ENCODE measurements around the gene DUSP10. TPM values are rescaled to one million over a fixed set of nuclear protein-coding genes. Genes with fewer than 3 reads are reported as not detected.

The DUSP10 gene
- total RNA-seq, 4 donors from 2014 or later = 3.8 to 7.3 (median 4.4) TPM

DNA sequence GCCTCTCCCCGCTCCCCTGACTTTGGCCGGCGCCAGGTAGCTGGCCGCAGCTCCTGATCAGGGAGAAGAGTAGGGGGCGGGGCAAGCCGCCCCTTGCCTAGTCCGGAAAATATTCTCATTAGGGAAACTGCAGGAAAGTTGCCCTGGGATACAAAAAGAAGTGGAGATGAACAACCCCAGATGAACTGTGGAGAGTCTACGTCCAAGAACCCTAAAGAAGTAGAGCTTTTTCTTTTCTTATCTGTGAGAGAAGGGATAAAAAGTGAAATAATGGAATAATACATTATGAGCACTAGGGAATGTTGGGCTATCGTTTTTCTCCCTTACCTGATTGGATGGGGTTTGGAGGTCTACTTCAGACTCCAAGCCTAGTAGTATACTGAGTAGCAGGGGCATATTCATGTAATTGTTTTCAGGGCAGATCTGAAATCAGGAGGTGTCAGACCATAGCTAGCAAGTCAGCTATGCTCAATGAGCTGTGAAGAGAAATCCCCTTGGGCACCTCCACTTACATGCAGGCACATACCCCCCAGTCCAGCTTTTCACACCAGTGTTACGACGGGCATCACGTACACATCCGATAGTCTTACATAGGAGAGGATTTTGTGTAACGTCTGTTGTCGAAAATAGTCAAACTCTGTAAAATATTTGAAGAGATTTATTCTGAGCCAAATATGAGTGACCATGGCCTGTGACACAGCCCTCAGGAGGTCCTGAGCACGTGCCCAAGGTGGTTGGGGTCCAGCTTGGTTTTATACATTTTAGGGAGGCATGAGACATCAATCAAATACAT is 1.7 kb upstream of the DUSP10 start:
- Histone ChIP-seq H3K4me3 (peak overlapping the region; percentile 60 to 81 (median 73)), H3K4me1 (peaks cover 0 to 20% (median 10%) of the 10 kb centered on the region in 4 donors), H3K36me3 (no peaks in the 10 kb centered on the region), H3K9me3 (no peaks in the 10 kb centered on the region), H3K27me3 (no peaks in the 10 kb centered on the region), H3K27ac (peak overlapping the region; percentile 98 to 99 (median 98))
- no peak for DNase-seq (ENCODE audit: low spot score in 2 of 2)
- no peak for TF ChIP-seq POLR2A (IDR thresholded peaks at IDR 0.05)
- TF ChIP-seq EP300 (IDR thresholded peaks at IDR 0.05) = no peak
- TF ChIP-seq, protein P1, sequence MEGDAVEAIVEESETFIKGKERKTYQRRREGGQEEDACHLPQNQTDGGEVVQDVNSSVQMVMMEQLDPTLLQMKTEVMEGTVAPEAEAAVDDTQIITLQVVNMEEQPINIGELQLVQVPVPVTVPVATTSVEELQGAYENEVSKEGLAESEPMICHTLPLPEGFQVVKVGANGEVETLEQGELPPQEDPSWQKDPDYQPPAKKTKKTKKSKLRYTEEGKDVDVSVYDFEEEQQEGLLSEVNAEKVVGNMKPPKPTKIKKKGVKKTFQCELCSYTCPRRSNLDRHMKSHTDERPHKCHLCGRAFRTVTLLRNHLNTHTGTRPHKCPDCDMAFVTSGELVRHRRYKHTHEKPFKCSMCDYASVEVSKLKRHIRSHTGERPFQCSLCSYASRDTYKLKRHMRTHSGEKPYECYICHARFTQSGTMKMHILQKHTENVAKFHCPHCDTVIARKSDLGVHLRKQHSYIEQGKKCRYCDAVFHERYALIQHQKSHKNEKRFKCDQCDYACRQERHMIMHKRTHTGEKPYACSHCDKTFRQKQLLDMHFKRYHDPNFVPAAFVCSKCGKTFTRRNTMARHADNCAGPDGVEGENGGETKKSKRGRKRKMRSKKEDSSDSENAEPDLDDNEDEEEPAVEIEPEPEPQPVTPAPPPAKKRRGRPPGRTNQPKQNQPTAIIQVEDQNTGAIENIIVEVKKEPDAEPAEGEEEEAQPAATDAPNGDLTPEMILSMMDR (IDR thresholded peaks at IDR 0.05) = no peak
- 39 to 41% methylated on average over 16 of the region's 16 CpGs for WGBS, 2 donors

DNA sequence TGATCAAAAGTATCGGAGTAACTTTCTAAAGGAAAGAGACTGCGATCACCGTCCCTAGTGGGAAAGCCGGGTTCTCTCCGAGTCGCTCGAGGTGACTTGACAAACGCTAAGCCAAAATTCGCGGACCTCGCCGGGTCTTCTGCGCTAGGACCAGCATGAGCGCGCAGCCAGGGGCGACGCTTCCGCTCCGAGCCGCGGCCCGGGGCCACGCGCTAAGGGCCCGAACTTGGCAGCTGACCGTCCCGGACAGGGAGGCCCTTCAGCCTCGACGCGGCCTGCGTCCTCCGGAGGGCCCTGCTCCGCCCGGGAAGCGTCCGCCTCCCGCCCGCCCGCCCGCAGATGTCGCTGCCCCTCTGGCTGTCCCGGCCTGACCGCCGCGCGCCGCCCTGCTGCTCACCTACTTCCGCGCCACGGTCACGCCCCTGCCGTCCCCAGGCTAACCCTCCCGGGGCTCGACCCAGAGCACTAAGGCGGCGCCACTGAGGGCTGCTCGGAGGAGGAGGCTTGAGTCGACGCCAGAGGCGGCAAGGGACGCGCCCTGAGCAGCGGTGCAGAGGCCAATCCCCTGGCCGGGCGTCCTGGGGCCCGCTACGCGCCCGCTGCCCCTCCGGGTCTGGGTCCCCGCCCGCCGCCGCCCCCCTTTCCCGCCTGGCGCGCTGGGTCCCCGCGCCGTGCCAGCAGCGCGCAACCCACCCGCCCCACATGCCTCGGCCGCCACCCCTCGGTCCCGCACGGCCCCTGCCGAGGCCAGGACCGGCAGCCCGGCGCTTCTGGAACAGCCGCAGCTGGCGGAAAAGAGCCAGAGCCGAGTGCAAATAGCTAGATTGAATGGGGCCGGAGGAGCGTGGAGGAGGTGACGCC is 896 bp upstream of the DUSP10 start:
- Histone ChIP-seq H3K36me3 (no peaks in the 10 kb centered on the region), H3K27ac (peak overlapping the region; percentile 98 to 99 (median 98)), H3K4me1 (peaks cover 0 to 20% (median 10%) of the 10 kb centered on the region in 4 donors), H3K4me3 (peak overlapping the region; percentile 60 to 81 (median 73)), H3K9me3 (no peaks in the 10 kb centered on the region), H3K27me3 (no peaks in the 10 kb centered on the region)
- TF ChIP-seq, protein P1 (IDR thresholded peaks at IDR 0.05) = peak in 4 of 5 experiments; percentile 11 to 27 (median 18)
- TF ChIP-seq POLR2A (IDR thresholded peaks at IDR 0.05) = no peak
- TF ChIP-seq EP300 (IDR thresholded peaks at IDR 0.05) = peak in 1 of 2 donors; percentile 20
- DNase-seq (ENCODE audit: low spot score in 2 of 2) = peak; percentile 71 to 76
- WGBS, 2 donors = 1% methylated on average over 16 to 24 of the region's 98 CpGs

DNA sequence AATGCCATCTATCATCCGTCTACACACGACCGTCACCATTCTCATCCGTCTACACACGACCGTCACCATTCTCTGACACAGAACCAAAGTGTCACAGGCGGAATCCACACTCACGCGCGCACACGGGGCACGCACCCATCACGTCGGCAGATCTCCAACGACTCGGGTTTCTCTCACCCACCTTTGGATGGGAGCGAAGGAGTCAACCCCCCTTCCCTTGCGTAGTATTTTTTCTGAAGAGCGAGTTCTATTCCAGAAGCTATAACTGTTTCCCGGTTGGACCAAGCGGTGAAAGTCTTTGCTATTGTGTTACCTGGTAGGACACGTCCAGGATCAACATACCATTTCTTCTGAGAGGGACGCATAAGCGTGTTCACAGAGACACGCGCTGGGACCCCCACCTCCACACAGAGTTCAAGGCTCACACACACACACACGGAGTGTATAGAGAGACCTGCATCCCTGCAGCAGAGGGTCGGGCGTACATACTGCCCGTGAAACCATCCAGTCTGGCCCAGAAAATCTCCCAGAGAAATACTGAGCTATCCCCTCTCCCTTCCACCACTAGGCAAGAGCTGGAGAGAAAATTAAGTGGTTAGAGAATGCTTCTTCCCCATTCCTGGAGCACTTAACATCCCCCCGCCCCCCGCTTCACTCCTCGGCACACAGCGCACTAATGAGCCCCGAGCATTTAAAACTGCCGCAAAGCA is 741 bp downstream of the DUSP10 start:
- Histone ChIP-seq H3K36me3 (no peaks in the 10 kb centered on the region), H3K27ac (peak overlapping the region; percentile 79 to 99 (median 92)), H3K27me3 (no peaks in the 10 kb centered on the region), H3K9me3 (no peaks in the 10 kb centered on the region), H3K4me1 (peaks cover 0 to 20% (median 10%) of the 10 kb centered on the region in 4 donors), H3K4me3 (peak overlapping the region; percentile 63 to 81 (median 73))
- peak in 1 of 2 donors; percentile 40 for DNase-seq (ENCODE audit: low spot score in 2 of 2)
- 1 to 2% methylated on average over 36 of the region's 36 CpGs for WGBS, 2 donors
- TF ChIP-seq, protein P1 (IDR thresholded peaks at IDR 0.05) = no peak
- no peak for TF ChIP-seq EP300 (IDR thresholded peaks at IDR 0.05)

DNA sequence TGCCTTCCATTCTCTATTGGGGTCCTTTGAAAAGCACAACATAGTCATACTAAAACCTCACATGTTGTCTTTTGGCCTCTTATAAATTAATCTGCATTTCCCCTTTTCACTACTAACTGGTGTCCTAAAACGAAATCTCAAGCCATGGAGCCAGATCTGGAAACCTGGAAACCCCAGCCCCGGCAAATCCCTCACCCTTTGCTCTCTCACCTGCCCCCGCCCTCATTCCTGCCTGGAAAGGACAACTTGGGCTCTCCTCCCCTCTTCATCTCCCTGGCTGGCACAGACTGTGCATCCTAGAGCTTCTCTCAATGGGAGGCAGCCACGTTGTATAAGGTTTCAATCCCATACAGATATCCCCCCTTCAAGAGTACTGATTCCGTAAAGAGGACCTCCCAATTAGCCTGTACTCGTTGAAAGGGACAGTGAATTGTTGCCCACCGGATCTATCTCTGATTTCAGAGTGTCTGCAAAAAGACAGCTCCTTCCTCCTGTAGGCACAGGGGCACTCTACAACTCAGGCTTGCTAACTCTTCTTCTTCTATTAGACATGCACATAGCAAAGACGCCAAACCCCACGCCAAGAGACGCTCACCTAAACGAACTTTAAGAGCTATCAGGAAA is 1.4 kb downstream of the DUSP10 start:
- H3K27me3 ChIP-seq = no peaks in the 10 kb centered on the region
- H3K4me1 ChIP-seq = peaks cover 0 to 20% (median 10%) of the 10 kb centered on the region in 4 donors
- WGBS, 2 donors = 30 to 31% methylated on average over 11 of the region's 11 CpGs
- H3K9me3 ChIP-seq = no peaks in the 10 kb centered on the region
- peak overlapping the region in 3 of 4 donors; percentile 42 to 99 (median 79) for H3K27ac ChIP-seq
- TF ChIP-seq POLR2A (IDR thresholded peaks at IDR 0.05) (no peak), EP300 (IDR thresholded peaks at IDR 0.05) (no peak)
- TF ChIP-seq, protein P1 (IDR thresholded peaks at IDR 0.05) = no peak
- no peak for DNase-seq (ENCODE audit: low spot score in 2 of 2)
- no peaks in the 10 kb centered on the region for H3K36me3 ChIP-seq
- H3K4me3 ChIP-seq = peak overlapping the region; percentile 63 to 81 (median 73)

Measured in tibial nerve (tissue), 4 donors.